C4-2B (cell line): ENCODE results near the gene BBIP1.

Experiments used
- H3K27ac ChIP-seq: fragments of 450-650 bp; 2 replicates; pipeline ENCODE4 v1.5.1; 2017
- CTCF ChIP-seq: fragments of 450-650 bp; conservative IDR thresholded peaks from 2 replicates; pipeline ENCODE4 v1.5.1; 2017; ENCODE audit warnings: mild to moderate bottlenecking
- ZFX ChIP-seq: fragments of 450-650 bp; IDR thresholded peaks from 2 replicates; pipeline ENCODE4 v1.6.1; 2017

BBIP1 gene

GRCh38 chr10:110893559-110894179, 25.3 kb downstream of the BBIP1 start:
- no peak overlapping the region for H3K27ac ChIP-seq
- TF ChIP-seq CTCF (peak; percentile 80), ZFX (no peak)

GRCh38 chr10:110892602-110893288, 26.2 kb downstream of the BBIP1 start:
- no peak overlapping the region for H3K27ac ChIP-seq

GRCh38 chr10:110887560-110887959, 31.4 kb downstream of the BBIP1 start:
- no peak for TF ChIP-seq ZFX
- TF ChIP-seq CTCF: no peak
- H3K27ac ChIP-seq: no peak overlapping the region

More at GRCh38 chr10:110892602-110893288, 26.2 kb downstream of the BBIP1 start:
- TF ChIP-seq ZFX: no peak
- TF ChIP-seq CTCF: no peak

GRCh38 chr10:110885932-110886674, 32.9 kb downstream of the BBIP1 start:
- H3K27ac ChIP-seq: no peak overlapping the region
- no peak for TF ChIP-seq CTCF
- no peak for TF ChIP-seq ZFX

GRCh38 chr10:110883924-110884323, 35.1 kb downstream of the BBIP1 start:
- H3K27ac ChIP-seq: no peak overlapping the region
- TF ChIP-seq CTCF: no peak
- no peak for TF ChIP-seq ZFX

DNA sequence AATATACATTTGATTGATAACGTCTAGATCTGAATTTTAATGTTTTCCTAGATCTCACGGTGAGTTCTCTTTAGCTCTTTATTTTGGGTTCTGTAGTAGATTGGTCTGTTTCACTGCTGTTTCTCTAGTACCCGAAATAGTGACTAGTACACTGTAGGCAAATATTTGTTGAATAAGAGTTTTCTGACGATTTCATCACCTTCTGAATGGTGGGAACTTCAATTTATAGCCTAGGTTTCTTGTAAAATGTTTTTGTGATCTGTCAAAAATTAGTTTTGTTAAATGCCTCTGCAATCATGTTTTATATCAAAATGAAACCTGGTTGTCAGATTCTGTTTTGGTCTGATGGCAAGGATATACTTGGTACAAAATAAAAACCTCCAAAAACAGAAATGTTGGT, 37.1 kb downstream of the BBIP1 start:
- no peak overlapping the region for H3K27ac ChIP-seq
- no peak for TF ChIP-seq ZFX
- TF ChIP-seq CTCF: no peak

DNA sequence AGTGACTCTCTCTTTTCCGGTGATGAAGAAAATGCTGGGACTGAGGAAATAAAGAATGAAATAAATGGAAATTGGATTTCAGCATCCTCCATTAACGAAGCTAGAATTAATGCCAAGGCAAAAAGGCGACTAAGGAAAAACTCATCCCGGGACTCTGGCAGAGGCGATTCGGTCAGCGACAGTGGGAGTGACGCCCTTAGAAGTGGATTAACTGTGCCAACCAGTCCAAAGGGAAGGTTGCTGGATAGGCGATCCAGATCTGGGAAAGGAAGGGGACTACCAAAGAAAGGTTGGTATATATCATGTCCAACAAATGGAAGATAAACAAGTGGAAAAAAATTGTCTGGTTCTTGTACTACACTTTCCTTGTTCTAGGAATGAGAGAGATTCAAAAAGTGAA, 37.7 kb downstream of the BBIP1 start:
- TF ChIP-seq CTCF (no peak), ZFX (no peak)
- H3K27ac ChIP-seq: no peak overlapping the region
